Dedifferentiated amniotic fluid mesenchymal stem cell (primary cell): ENCODE data around the gene BRAT1.
A peak's percentile ranks its signal among the peaks of the same experiment; 100 is the strongest.

Source experiments
- DNase-seq: peaks from one replicate; pipeline ENCODE4 v3.0.0-alpha.2; 2016; ENCODE audit errors: extremely low spot score

The BRAT1 gene

GRCh38 chr7:2523461-2523936 lies 31.8 kb downstream of the BRAT1 start:
- DNase-seq, result no peak

DNA sequence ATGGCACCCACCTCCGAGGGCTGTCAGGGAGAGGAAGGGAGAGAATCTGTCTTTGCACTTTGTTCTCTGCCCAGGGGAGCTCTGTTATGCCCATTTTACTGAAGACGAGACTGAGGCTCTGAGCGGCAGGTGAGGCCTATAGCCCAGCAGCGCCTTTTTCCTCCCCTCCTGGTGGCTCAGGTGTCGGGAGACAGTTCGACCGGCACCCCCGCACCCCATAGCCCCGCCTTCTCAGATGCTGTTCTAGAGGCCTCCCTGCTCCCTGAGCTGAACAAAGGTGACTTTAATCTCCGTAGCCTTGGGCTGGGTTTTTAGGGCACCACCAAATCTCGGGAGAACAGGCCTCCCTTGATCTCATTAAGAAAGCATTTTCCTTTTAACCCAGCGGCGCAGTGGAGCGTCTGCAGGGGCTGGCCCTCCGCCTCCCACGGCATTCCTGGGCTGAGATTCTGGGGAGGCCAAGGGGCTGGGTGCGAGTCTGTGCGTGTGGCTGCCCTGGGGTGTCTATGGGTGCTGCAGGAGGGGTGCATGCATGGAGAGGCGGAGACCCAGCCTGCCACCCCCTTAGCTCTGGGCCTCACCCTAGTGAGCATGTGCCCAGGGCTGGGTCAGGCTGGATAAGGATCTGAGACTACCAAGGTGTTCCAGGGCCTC lies 32.4 kb downstream of the BRAT1 start:
- DNase-seq, result peak; percentile 44

GRCh38 chr7:2521952-2522591 lies 33.3 kb downstream of the BRAT1 start:
- no peak for DNase-seq

GRCh38 chr7:2521341-2521745 lies 34.0 kb downstream of the BRAT1 start:
- DNase-seq, result no peak

DNA sequence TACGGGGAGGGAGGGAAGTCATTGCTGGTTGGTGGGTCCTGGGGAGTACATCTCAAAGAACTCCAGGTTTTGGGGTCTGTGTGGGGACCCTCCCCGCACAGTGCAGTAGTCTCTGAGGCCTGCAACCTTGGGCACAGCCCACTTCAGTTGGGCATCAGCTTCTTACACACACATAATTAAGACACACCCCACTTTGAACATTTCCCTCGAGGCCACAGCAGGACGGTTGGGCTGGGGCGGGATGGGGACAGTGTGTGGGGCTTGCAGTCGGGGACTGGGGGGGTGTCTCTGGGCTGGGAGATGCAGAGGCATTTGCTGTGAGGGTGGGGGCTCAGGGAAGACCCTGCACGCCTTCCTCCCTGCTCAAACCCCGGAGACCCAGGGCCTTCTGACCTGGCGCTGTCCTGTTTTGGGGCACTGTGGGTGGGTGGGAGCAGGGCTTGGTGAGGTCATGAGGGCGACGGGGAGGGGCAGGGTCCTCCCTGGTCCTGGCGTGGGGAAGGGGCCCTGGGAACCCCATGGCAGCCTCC lies 34.5 kb downstream of the BRAT1 start:
- DNase-seq, result no peak

- no peak for DNase-seq
Measured at GRCh38 chr7:2520131-2520760, 35.1 kb downstream of the BRAT1 start.

DNA sequence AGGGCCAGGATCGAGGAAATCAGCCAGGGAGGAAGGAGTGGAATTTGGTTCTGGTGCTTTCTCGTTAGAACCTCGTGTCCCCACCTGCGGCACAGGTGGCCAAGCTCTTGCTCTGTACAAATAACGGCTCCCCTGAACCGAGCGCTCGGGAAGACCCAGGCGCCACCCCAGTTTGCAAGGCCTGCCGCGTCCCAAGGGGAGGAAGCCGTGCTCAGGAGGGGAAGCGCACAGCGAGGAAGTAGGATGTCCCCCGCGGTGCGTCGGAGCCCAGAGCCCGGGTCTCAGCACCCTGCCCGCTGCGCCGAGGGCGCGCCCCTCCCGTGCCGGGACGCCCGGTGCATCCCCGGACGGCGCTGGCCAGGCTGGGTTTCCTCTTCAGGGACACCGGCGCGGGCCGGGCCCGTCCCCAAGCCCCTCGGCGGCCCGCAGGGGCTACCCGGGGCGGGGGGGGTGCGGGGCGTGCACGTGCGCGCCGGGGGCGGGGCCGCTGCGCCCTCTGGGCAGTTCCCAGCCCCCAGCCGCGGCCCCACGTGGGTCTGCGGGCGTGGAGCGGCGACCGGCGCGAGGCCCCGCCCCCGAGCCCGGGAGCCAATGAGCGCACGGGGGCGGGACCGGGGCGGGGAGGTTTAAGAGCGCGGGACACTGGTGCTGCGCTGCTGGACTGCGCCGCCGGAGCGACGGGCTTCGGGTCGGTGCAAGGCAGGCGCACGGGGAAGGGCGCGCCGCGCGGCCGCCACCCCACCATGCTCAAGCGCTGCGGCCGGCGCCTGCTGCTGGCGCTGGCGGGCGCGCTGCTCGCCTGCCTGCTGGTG lies 36.0 kb downstream of the BRAT1 start, which contains the start of gene LFNG:
Gene LFNG, plus strand, starts transcription at position 656 of the 812 bp plus-strand sequence. Its CDS starts 88 bp downstream, at position 744.
- DNase-seq, result peak; percentile 80

DNA sequence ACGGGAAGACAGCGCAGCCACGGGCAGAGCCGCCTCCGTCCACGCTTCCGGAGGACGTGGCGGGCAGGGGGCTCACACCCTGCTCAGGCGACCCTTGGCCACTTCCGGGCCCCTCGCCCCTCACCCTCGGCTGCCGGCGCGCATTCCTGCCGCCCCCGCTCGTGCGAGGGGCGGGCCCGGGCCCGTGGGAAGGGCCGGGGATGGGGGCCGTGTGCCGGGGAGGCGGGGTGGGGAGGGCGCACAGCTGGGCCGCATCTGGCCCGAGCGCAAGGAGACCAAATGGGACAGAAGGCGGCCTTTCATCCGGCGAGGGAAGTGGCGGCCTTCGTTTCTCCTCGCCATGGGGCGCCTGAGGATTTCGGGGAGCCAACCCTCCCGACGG lies 36.6 kb downstream of the BRAT1 start:
- DNase-seq, result no peak

- DNase-seq, result no peak
Measured at GRCh38 chr7:2517678-2518507, 37.4 kb downstream of the BRAT1 start.

GRCh38 chr7:2517026-2517425 lies 38.3 kb downstream of the BRAT1 start:
- peak; percentile 86 for DNase-seq

DNA sequence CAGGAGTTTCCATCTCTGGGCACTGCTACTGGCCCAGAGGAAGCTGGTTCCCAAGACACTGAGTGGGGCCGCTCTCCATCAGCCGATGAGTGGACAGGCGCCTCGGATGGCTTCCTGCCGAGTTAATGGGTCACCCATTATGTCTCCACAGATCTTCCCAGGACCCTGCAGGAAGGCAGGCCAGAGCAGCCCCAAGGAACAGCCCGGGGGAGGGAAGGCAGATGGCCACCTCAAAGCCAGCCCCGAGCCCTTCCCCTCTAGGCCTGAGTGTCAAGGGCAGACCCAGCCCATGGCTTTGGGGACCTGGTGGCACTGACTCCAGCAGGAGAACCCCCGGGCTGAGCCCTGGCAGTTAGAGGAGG lies 39.1 kb downstream of the BRAT1 start:
- no peak for DNase-seq

DNA sequence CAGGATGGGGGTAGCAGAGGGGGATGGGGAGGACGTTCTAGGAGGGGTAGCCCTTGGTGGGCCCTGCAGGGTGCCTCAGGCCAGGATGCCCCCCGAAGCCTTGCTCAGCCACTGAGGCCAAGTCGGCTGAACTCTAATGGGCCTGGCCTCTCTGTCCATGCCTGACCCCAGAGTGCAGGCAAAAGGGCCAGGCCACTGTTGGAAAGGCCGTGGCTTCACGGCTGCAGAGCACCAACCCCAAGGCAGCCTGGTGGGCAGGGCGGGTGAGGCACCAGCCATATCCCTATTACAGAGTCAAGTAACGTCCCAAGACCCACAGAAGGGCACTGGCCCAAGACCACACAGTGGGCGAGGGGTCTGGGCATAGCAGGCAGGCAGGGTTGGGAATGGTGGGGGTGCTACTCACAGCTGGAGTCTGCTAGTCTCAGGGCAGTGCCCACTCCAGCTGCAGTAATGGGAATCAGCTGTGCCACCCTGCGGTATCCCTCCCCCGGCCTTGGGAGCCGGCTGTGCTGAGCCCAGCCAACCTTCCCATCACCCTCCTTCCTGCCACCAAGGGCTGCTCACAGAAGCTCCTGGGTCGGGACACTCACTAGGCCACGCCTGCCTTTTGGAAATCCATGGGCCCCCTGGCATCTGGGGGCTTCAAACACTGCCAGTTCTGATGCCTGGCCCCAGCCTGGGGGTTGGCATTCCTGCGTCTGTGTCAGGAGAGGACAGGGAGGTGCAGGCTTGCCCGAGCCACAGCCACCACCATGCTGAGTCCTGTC lies 39.7 kb downstream of the BRAT1 start:
- DNase-seq, result no peak

DNA sequence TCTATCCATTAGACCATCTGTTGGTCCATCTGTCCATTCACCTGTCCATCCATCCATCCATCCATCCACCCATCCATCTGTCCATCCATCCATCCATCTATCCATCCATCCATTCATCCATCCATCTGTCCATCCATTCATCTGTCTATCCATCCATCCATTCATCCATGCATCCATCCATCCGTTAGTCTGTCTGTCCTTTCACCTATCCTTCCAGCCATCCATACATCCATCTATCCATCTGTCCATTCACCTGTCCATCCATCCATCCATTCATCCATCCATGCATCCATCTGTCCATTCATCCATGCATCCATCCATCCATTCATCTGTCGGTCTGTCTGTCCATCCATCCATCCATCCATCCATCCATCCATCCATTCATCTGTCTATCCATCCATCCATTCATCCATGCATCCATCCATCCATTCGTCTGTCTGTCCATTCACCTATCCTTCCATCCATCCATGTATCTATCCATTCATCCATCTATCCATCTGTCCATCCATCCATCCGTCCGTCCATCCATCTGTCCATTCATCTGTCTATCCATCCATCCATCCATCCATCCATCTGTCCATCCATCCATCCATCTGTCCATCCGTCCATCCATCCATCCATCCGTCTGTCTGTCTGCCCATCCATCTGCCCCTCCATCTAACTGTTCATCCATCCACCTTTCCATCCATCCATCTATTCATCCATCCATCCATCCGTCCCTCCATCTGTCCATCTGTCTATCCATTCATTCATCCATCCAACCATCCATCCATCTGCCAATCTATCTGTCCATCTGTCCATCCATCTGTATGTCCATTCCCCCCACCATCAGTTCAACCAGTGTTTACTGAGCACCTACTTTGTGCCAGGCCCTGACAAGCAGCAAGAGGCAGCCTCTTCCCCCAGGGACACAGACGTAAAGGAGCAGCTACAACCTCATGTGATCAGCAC lies 40.6 kb downstream of the BRAT1 start:
- no peak for DNase-seq

- no peak for DNase-seq
Measured at GRCh38 chr7:2513702-2514101, 41.6 kb downstream of the BRAT1 start.

DNA sequence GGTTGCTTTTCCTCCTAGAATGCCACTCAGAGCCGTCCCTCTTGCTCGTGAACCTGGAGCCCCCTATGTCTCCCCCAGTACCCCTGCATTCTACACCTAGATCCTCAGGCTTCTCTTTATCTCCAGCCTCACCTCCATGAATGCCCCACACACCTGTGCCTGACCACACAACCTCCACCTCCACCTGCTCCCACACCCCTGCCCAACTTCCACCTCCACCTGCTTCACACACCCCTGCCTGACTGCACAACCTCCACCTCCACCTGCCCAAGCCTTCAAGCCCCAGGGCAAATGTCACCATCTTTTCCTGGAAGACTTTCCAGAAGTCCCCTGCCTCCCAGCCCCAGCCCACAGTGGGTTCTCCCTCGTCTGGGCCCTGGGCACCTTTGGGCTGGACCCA lies 42.6 kb downstream of the BRAT1 start:
- no peak for DNase-seq

DNA sequence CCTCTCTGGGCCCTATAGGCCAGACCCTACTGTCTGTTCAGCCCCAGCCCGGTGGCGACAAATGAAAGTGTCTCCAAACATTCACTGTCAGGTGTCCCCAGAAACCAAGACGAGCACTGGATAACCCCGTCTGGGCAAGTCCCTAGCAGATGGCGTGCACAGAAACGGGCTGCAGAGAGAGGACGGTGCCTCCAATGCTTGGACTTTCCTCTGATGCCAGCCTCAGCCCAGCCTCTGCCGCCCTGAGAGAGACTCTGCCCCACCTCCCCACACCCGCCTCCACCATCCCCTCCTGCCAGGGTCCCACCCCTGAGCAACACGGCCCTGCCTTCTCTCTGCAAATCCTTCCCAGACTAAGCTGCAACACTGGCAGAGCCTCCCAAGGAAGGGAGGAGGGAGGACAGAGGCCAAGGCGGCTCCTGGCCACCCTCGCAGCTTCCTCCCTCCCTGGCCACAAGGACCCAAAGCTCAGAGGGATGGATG lies 43.1 kb downstream of the BRAT1 start:
- no peak for DNase-seq

DNA sequence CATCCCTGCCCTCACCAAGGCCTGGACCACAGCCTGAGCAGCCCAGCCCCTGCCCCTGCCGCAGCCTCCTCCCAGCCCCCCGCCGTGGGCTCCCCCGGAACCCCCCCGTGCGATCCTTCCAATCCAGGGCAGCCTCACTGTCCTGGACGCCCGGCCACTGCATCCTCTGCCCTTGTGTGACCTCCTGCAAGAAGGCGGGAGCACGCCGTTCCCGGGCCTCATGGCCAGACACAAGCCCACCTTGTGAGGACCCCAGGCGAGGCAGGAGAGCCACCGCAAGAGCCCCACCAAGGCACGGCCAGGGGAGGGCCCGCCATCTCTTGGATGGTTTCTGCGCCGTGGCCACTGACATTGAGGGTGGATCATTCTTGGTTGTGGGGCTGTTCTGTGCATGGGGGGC lies 43.6 kb downstream of the BRAT1 start:
- no peak for DNase-seq

- no peak for DNase-seq
Measured at GRCh38 chr7:2510909-2511768, 44.2 kb downstream of the BRAT1 start.
